HEK293 (cell line): ENCODE measurements around the gene MTARC1.

Source experiments
- KLF1 ChIP-seq: fragments of 450-650 bp; formaldehyde crosslinking; IDR thresholded peaks from 2 replicates; pipeline ENCODE4 v1.5.1; 2016; ENCODE audit warnings: missing biosample characterization, missing genetic modification characterization
- MZF1 ChIP-seq: fragments of 450-650 bp; formaldehyde crosslinking; IDR thresholded peaks from 2 replicates; pipeline ENCODE4 v1.5.1; 2017; ENCODE audit warnings: missing biosample characterization, missing genetic modification characterization, borderline replicate concordance
- SETDB1 ChIP-seq: IDR thresholded peaks from one replicate; pipeline ENCODE4 v1.6.1; 2017; ENCODE audit warnings: mild to moderate bottlenecking, low read length, moderate library complexity, mixed read lengths; ENCODE audit not compliant: insufficient read length
- YY2 ChIP-seq: fragments of 450-650 bp; formaldehyde crosslinking; IDR thresholded peaks from 2 replicates; pipeline ENCODE4 v1.5.1; 2016; ENCODE audit warnings: missing biosample characterization, missing genetic modification characterization
- ZFP69B ChIP-seq: fragments of 450-650 bp; formaldehyde crosslinking; IDR thresholded peaks from 2 replicates; pipeline ENCODE4 v1.5.1; 2016; ENCODE audit warnings: missing biosample characterization, missing genetic modification characterization
- ZNF548 ChIP-seq: fragments of 450-650 bp; formaldehyde crosslinking; IDR thresholded peaks from 2 replicates; pipeline ENCODE4 v1.5.1; 2016; ENCODE audit warnings: missing biosample characterization, missing genetic modification characterization
- ZNF549 ChIP-seq: fragments of 450-650 bp; IDR thresholded peaks from 2 replicates; pipeline ENCODE4 v1.5.1; 2018; ENCODE audit warnings: missing biosample characterization, missing genetic modification characterization, mild to moderate bottlenecking, inconsistent platforms, moderate library complexity
- ZNF596 ChIP-seq: fragments of 450-650 bp; IDR thresholded peaks from 2 replicates; pipeline ENCODE4 v1.5.0; 2018; ENCODE audit warnings: missing biosample characterization, mild to moderate bottlenecking, missing genetic modification characterization, moderate library complexity
- ZNF785 ChIP-seq: fragments of 450-650 bp; formaldehyde crosslinking; IDR thresholded peaks from 2 replicates; pipeline ENCODE4 v1.5.1; 2016; ENCODE audit warnings: missing biosample characterization, missing genetic modification characterization
- TF ChIP-seq, protein P1 (sequence below): fragments of 450-650 bp; formaldehyde crosslinking; IDR thresholded peaks from 2 replicates; pipeline ENCODE4 v1.5.1; 2016; ENCODE audit warnings: missing biosample characterization, missing genetic modification characterization
- TF ChIP-seq, protein P2 (sequence below): fragments of 450-650 bp; formaldehyde crosslinking; IDR thresholded peaks from 2 replicates; pipeline ENCODE4 v1.5.1; 2016; ENCODE audit warnings: missing biosample characterization, missing genetic modification characterization
- TF ChIP-seq, protein P3 (sequence below): fragments of 450-650 bp; formaldehyde crosslinking; IDR thresholded peaks from 2 replicates; pipeline ENCODE4 v1.5.1; 2016; ENCODE audit warnings: missing biosample characterization, missing genetic modification characterization
- TF ChIP-seq, protein P4 (sequence below): fragments of 450-650 bp; IDR thresholded peaks from 2 replicates; pipeline ENCODE4 v1.5.1; 2018; ENCODE audit warnings: missing biosample characterization, mild to moderate bottlenecking, missing genetic modification characterization
- TF ChIP-seq, protein P5 (sequence below): fragments of 450-650 bp; formaldehyde crosslinking; IDR thresholded peaks from 2 replicates; pipeline ENCODE4 v1.5.1; 2016; ENCODE audit warnings: missing biosample characterization, missing genetic modification characterization

DNA sequence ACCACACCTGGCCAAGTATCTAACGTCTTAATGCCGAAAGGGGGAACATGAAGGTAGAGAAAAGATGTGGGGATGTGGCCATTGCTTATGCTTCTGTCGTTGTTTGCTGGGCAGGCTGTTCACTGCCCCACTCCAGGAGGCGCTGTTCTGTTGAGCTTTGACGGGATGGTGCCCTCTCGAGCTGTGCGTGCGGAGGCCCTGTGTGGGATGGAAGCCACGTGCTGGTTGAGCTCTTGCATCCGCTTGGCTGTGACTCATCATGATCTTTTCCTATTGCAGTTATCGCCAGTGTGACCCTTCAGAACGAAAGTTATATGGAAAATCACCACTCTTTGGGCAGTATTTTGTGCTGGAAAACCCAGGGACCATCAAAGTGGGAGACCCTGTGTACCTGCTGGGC is 26.3 kb downstream of the MTARC1 start:
- TF ChIP-seq, protein P1, sequence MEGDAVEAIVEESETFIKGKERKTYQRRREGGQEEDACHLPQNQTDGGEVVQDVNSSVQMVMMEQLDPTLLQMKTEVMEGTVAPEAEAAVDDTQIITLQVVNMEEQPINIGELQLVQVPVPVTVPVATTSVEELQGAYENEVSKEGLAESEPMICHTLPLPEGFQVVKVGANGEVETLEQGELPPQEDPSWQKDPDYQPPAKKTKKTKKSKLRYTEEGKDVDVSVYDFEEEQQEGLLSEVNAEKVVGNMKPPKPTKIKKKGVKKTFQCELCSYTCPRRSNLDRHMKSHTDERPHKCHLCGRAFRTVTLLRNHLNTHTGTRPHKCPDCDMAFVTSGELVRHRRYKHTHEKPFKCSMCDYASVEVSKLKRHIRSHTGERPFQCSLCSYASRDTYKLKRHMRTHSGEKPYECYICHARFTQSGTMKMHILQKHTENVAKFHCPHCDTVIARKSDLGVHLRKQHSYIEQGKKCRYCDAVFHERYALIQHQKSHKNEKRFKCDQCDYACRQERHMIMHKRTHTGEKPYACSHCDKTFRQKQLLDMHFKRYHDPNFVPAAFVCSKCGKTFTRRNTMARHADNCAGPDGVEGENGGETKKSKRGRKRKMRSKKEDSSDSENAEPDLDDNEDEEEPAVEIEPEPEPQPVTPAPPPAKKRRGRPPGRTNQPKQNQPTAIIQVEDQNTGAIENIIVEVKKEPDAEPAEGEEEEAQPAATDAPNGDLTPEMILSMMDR (tag by site-specific recombination): no peak
- TF ChIP-seq ZNF549 (tag by site-specific recombination) (no peak), ZFP69B (tag by site-specific recombination) (no peak), MZF1 (tag by site-specific recombination) (no peak), ZNF596 (no peak), ZNF785 (tag by site-specific recombination) (no peak), SETDB1 (no peak), ZNF548 (tag by site-specific recombination) (no peak), YY2 (tag by site-specific recombination) (no peak), KLF1 (tag by site-specific recombination) (no peak)
- TF ChIP-seq, protein P2, sequence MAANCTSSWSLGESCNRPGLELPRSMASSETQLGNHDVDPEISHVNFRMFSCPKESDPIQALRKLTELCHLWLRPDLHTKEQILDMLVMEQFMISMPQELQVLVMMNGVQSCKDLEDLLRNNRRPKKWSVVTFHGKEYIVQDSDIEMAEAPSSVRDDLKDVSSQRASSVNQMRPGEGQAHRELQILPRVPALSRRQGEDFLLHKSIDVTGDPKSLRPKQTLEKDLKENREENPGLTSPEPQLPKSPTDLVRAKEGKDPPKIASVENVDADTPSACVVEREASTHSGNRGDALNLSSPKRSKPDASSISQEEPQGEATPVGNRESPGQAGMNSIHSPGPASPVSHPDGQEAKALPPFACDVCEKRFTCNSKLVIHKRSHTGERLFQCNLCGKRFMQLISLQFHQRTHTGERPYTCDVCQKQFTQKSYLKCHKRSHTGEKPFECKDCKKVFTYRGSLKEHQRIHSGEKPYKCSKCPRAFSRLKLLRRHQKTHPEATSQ (tag by site-specific recombination): no peak
- TF ChIP-seq, protein P3, sequence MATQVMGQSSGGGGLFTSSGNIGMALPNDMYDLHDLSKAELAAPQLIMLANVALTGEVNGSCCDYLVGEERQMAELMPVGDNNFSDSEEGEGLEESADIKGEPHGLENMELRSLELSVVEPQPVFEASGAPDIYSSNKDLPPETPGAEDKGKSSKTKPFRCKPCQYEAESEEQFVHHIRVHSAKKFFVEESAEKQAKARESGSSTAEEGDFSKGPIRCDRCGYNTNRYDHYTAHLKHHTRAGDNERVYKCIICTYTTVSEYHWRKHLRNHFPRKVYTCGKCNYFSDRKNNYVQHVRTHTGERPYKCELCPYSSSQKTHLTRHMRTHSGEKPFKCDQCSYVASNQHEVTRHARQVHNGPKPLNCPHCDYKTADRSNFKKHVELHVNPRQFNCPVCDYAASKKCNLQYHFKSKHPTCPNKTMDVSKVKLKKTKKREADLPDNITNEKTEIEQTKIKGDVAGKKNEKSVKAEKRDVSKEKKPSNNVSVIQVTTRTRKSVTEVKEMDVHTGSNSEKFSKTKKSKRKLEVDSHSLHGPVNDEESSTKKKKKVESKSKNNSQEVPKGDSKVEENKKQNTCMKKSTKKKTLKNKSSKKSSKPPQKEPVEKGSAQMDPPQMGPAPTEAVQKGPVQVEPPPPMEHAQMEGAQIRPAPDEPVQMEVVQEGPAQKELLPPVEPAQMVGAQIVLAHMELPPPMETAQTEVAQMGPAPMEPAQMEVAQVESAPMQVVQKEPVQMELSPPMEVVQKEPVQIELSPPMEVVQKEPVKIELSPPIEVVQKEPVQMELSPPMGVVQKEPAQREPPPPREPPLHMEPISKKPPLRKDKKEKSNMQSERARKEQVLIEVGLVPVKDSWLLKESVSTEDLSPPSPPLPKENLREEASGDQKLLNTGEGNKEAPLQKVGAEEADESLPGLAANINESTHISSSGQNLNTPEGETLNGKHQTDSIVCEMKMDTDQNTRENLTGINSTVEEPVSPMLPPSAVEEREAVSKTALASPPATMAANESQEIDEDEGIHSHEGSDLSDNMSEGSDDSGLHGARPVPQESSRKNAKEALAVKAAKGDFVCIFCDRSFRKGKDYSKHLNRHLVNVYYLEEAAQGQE (tag by site-specific recombination): no peak
- TF ChIP-seq, protein P4, sequence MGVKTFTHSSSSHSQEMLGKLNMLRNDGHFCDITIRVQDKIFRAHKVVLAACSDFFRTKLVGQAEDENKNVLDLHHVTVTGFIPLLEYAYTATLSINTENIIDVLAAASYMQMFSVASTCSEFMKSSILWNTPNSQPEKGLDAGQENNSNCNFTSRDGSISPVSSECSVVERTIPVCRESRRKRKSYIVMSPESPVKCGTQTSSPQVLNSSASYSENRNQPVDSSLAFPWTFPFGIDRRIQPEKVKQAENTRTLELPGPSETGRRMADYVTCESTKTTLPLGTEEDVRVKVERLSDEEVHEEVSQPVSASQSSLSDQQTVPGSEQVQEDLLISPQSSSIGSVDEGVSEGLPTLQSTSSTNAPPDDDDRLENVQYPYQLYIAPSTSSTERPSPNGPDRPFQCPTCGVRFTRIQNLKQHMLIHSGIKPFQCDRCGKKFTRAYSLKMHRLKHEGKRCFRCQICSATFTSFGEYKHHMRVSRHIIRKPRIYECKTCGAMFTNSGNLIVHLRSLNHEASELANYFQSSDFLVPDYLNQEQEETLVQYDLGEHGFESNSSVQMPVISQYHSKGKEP (tag by site-specific recombination): no peak
- TF ChIP-seq, protein P5, sequence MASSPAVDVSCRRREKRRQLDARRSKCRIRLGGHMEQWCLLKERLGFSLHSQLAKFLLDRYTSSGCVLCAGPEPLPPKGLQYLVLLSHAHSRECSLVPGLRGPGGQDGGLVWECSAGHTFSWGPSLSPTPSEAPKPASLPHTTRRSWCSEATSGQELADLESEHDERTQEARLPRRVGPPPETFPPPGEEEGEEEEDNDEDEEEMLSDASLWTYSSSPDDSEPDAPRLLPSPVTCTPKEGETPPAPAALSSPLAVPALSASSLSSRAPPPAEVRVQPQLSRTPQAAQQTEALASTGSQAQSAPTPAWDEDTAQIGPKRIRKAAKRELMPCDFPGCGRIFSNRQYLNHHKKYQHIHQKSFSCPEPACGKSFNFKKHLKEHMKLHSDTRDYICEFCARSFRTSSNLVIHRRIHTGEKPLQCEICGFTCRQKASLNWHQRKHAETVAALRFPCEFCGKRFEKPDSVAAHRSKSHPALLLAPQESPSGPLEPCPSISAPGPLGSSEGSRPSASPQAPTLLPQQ (tag by site-specific recombination): no peak
